Natural killer cell (primary cell): ENCODE results near the gene FAHD1. TPM values are rescaled to one million over a fixed set of nuclear protein-coding genes. Genes with fewer than 3 reads are reported as not detected.

Source experiments
- ATAC-seq, 3 donors: fragments of 150-1000 bp in 2 of 3; fragments of 200-7000 bp in 1 of 3; cut with Tn5 transposase; 1 replicate in 1 of 3; 2 replicates in 2 of 3; pipeline ENCODE4 v1.10.0; 2021; ENCODE audit warnings: mild to moderate bottlenecking in 2 of 3, moderate library complexity in 2 of 3
- DNase-seq, 2 donors: peaks; one replicate each; pipeline versions ENCODE4 v3.0.0 to v3.0.0-alpha.2; 2013 to 2021; ENCODE audit warnings: mixed read lengths in 1 of 2
- H3K27ac ChIP-seq: one replicate; pipeline ENCODE4 v1.5.1; 2013; ENCODE audit warnings: mild to moderate bottlenecking, low read length
- H3K27me3 ChIP-seq: one replicate; pipeline ENCODE4 v1.6.1; 2013; ENCODE audit warnings: low read length; ENCODE audit not compliant: control insufficient read depth, insufficient read depth
- H3K36me3 ChIP-seq: one replicate; pipeline ENCODE4 v1.6.1; 2013; ENCODE audit warnings: low read length; ENCODE audit not compliant: control insufficient read depth, insufficient read depth
- H3K4me1 ChIP-seq: one replicate; pipeline ENCODE4 v1.6.1; 2013; ENCODE audit warnings: low read length; ENCODE audit not compliant: control insufficient read depth, insufficient read depth
- H3K4me3 ChIP-seq: one replicate; pipeline ENCODE4 v1.5.1; 2013; ENCODE audit warnings: low read length
- H3K9me3 ChIP-seq: one replicate; pipeline ENCODE4 v1.6.1; 2013; ENCODE audit warnings: low read length; ENCODE audit not compliant: control insufficient read depth, insufficient read depth
- H3K27ac Mint-ChIP-seq, 2 donors: one replicate each; pipeline ENCODE4 v1.8.0; 2022; ENCODE audit warnings: mild to moderate bottlenecking in 2 of 2, mixed read lengths in 2 of 2, moderate library complexity in 1 of 2
- H3K27me3 Mint-ChIP-seq, 2 donors: one replicate each; pipeline ENCODE4 v1.8.0; 2022; ENCODE audit warnings: low read depth in 2 of 2, mixed read lengths in 2 of 2
- H3K36me3 Mint-ChIP-seq: one replicate; pipeline ENCODE4 v1.8.0; 2022; ENCODE audit warnings: mixed read lengths
- H3K4me1 Mint-ChIP-seq, 2 donors: one replicate each; pipeline ENCODE4 v1.8.0; 2022; ENCODE audit warnings: mixed read lengths in 2 of 2
- H3K4me3 Mint-ChIP-seq: one replicate; pipeline ENCODE4 v1.8.0; 2022; ENCODE audit warnings: mild to moderate bottlenecking, moderate library complexity, mixed read lengths
- H3K9me3 Mint-ChIP-seq, 2 donors: one replicate each; pipeline ENCODE4 v1.8.0; 2022; ENCODE audit warnings: mixed read lengths in 2 of 2
- CTCF ChIP-seq: fragments of 200-600 bp; IDR thresholded peaks from one replicate; pipeline ENCODE4 v1.8.0; 2022; ENCODE audit warnings: antibody characterized with exemption
- WGBS: methylation state at CpG from one replicate; pipeline ENCODE4 v1.1.7; 2013; ENCODE audit warnings: missing lambda C conversion rate; ENCODE audit not compliant: insufficient coverage; 5-methylcytosine and 5-hydroxymethylcytosine counted together
- intact Hi-C: fragments of 100-400 bp; cut with micrococcal nuclease; formaldehyde crosslinking; loops from one replicate; pipeline ENCODE4 v1.14.2; 2022
- total RNA-seq, 4 donors: library from RNA; stranded (reverse); fragments of 120-200 nt in 1 of 4; gene quantifications; one replicate each; pipeline versions ENCODE4 v1.2.3 to v1.2.4, GENCODE V29; 2013 to 2022

The FAHD1 gene
- total RNA-seq, 3 donors from 2014 or later (not counting 1 experiment from before 2014, with no cell fraction given), result 5.3 to 10.6 (median 7.4) TPM

- no peak for DNase-seq
- H3K27ac Mint-ChIP-seq, result no peak overlapping the region
- H3K36me3 Mint-ChIP-seq, result no peaks in the 10 kb centered on the region
- Histone ChIP-seq H3K27ac (no peak overlapping the region), H3K36me3 (peaks cover 2% of the 10 kb centered on the region), H3K4me3 (no peak overlapping the region), H3K4me1 (peaks cover 18% of the 10 kb centered on the region), H3K9me3 (no peaks in the 10 kb centered on the region), H3K27me3 (no peaks in the 10 kb centered on the region)
- WGBS, result 92% methylated on average over 3 of the region's 3 CpGs
- no peaks in the 10 kb centered on the region for H3K27me3 Mint-ChIP-seq
- H3K4me1 Mint-ChIP-seq, result peaks cover 9 to 12% of the 10 kb centered on the region in 2 donors
- H3K4me3 Mint-ChIP-seq, result no peak overlapping the region
- no peak for TF ChIP-seq CTCF
- intact Hi-C loops, result no loop called here
- H3K9me3 Mint-ChIP-seq, result no peaks in the 10 kb centered on the region
- ATAC-seq, result no peak
These were observed 3.2 kb downstream of the FAHD1 start for GRCh38 chr16:1830213-1830612.

- ATAC-seq, result no peak
- intact Hi-C loops, result no loop called here
- DNase-seq, result no peak
- Mint-ChIP-seq H3K36me3 (no peaks in the 10 kb centered on the region), H3K4me3 (no peak overlapping the region), H3K9me3 (no peaks in the 10 kb centered on the region), H3K27ac (no peak overlapping the region), H3K4me1 (peaks cover 9 to 12% of the 10 kb centered on the region in 2 donors), H3K27me3 (no peaks in the 10 kb centered on the region)
- Histone ChIP-seq H3K4me3 (no peak overlapping the region), H3K36me3 (peaks cover 2% of the 10 kb centered on the region), H3K27ac (no peak overlapping the region), H3K4me1 (peaks cover 10% of the 10 kb centered on the region), H3K27me3 (no peaks in the 10 kb centered on the region), H3K9me3 (no peaks in the 10 kb centered on the region)
- WGBS, result 86% methylated on average over 19 of the region's 19 CpGs
- TF ChIP-seq CTCF, result no peak
These were observed 4.4 kb downstream of the FAHD1 start for GRCh38 chr16:1831186-1832075.

GRCh38 chr16:1832838-1833454 is 5.9 kb downstream of the FAHD1 start:
- Mint-ChIP-seq H3K4me1 (no peaks in the 10 kb centered on the region), H3K27me3 (no peaks in the 10 kb centered on the region), H3K27ac (no peak overlapping the region), H3K4me3 (no peak overlapping the region), H3K9me3 (no peaks in the 10 kb centered on the region), H3K36me3 (no peaks in the 10 kb centered on the region)
- DNase-seq (no peak), ATAC-seq (no peak)
- H3K9me3 ChIP-seq, result no peaks in the 10 kb centered on the region
- H3K36me3 ChIP-seq, result peaks cover 2% of the 10 kb centered on the region
- H3K27me3 ChIP-seq, result no peaks in the 10 kb centered on the region
- peaks cover 2% of the 10 kb centered on the region for H3K4me1 ChIP-seq
- TF ChIP-seq CTCF, result no peak
- no peak overlapping the region for H3K4me3 ChIP-seq
- intact Hi-C loops, result no loop called here
- no peak overlapping the region for H3K27ac ChIP-seq
- WGBS, result 82% methylated on average over 9 of the region's 9 CpGs
